GM19099 (cell line): Measurements from ENCODE around the gene WNT7B.

Experiments used
- POLR2A ChIP-seq: IDR thresholded peaks from 3 replicates; pipeline ENCODE4 v1.6.1; 2011; ENCODE audit warnings: low read depth; ENCODE audit not compliant: insufficient read length; ENCODE audit errors: extremely low read depth

Gene WNT7B

GRCh38 chr22:45906946-45907345, 70.0 kb downstream of the WNT7B start:
- TF ChIP-seq POLR2A: no peak

- no peak for TF ChIP-seq POLR2A
Measured at GRCh38 chr22:45905924-45906865, 70.8 kb downstream of the WNT7B start.

GRCh38 chr22:45905326-45905923, 71.5 kb downstream of the WNT7B start:
- TF ChIP-seq POLR2A: no peak

- TF ChIP-seq POLR2A: no peak
Measured at GRCh38 chr22:45904236-45904635, 72.7 kb downstream of the WNT7B start.

GRCh38 chr22:45903355-45904135, 73.4 kb downstream of the WNT7B start:
- no peak for TF ChIP-seq POLR2A

GRCh38 chr22:45897736-45898135, 79.2 kb downstream of the WNT7B start:
- TF ChIP-seq POLR2A: no peak

GRCh38 chr22:45896964-45897538, 79.9 kb downstream of the WNT7B start:
- no peak for TF ChIP-seq POLR2A

GRCh38 chr22:45896153-45896951, 80.6 kb downstream of the WNT7B start:
- no peak for TF ChIP-seq POLR2A

GRCh38 chr22:45895436-45896152, 81.4 kb downstream of the WNT7B start:
- no peak for TF ChIP-seq POLR2A

- TF ChIP-seq POLR2A: no peak
Measured at GRCh38 chr22:45893516-45893915, 83.4 kb downstream of the WNT7B start.

GRCh38 chr22:45892681-45893461, 84.1 kb downstream of the WNT7B start:
- no peak for TF ChIP-seq POLR2A

- no peak for TF ChIP-seq POLR2A
Measured at GRCh38 chr22:45891996-45892621, 84.9 kb downstream of the WNT7B start.
